Measurements from ENCODE around the gene NAA16.

NAA16 gene

DNA sequence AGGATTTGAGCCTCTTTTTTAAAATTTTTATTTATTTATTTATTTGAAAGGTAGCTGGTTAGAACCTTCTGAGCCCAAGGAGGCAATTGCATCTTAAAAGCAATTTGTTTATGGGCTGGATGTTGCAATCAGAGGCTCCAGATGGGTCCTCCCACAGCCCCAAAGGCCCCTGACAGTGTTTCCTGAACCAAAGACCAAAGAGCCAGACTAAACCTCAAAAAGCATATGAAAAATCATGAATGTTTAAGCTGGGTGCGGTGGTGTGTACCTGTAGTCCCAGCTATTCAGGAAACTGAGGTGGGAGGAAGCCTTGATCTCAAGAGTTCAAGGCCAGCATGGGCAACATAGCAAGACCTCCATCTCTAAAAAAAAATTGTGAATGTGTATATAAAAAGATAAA is 78.5 kb downstream of the NAA16 start:
- intact Hi-C loops (cut with micrococcal nuclease) = loop anchor here (10.0 kb wide), 1 partner anchor 265 kb away; no protein-coding TSS in a partner anchor
- Mint-ChIP-seq H3K4me1 (ENCODE audit: low read depth) (peaks cover 28% of the 10 kb centered on the region), H3K36me3 (ENCODE audit: low read depth) (no peaks in the 10 kb centered on the region), H3K27ac (no peak overlapping the region), H3K4me3 (no peak overlapping the region), H3K27me3 (no peaks in the 10 kb centered on the region), H3K9me3 (peaks cover 15% of the 10 kb centered on the region)

DNA sequence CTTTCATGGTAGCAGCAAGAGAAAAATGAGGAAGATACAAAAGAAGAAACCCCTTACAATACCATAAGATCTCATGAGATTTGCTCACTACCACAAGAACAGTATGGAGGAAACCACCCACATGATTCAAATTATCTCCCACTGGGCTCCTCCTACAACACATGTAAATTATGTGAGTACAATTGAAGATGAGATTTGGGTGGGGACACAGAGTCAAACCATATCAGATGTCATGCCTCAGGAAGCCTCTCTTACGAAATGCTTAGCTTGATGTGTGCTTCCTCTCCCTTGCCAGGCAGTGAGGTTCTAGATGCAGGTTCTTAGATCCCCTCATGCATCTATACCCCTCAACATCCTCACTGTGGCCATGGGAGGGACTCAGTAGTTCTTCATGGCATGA is 83.1 kb downstream of the NAA16 start:
- intact Hi-C loops (cut with micrococcal nuclease) = no loop called here
- Mint-ChIP-seq H3K9me3 (peaks cover 18% of the 10 kb centered on the region), H3K36me3 (ENCODE audit: low read depth) (no peaks in the 10 kb centered on the region), H3K4me1 (ENCODE audit: low read depth) (peaks cover 1% of the 10 kb centered on the region), H3K4me3 (no peak overlapping the region), H3K27me3 (no peaks in the 10 kb centered on the region), H3K27ac (no peak overlapping the region)

DNA sequence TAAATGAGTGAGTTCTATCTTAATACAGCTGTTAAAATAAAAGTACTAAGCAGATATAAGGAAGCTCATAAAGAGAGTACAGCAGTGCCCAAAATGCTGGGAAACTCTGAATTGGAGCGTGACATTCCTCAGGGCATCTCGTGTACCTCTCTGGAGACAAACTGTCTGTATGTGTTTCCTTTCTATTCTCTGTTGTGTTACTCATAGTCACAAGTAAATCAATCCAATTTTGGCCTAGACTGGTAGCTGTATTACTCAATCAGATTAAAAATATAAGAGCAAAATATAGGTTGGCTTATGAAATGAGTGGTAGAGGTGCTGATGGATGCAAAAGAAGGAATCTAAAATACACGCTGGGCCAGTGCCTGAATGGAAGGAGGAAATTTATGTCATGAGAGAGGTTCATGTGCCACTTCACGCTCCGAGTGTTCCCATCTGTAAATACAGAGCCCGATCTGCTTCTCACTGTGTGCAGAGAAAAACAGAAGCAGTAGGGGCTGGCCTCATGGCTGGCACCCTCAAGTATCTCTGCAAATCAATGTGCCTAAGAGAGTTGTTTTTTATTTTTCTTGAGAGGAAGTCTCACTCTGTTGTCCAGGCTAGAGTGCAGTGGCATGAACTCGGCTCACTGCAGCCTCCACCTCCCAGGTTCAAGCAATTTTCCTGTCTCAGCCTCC is 87.6 kb downstream of the NAA16 start:
- no peaks in the 10 kb centered on the region for H3K4me1 Mint-ChIP-seq (ENCODE audit: low read depth)
- H3K27ac Mint-ChIP-seq = no peak overlapping the region
- H3K27me3 Mint-ChIP-seq = no peaks in the 10 kb centered on the region
- no peak overlapping the region for H3K4me3 Mint-ChIP-seq
- H3K9me3 Mint-ChIP-seq = peaks cover 12% of the 10 kb centered on the region
- no peaks in the 10 kb centered on the region for H3K36me3 Mint-ChIP-seq (ENCODE audit: low read depth)
- intact Hi-C loops (cut with micrococcal nuclease) = no loop called here

DNA sequence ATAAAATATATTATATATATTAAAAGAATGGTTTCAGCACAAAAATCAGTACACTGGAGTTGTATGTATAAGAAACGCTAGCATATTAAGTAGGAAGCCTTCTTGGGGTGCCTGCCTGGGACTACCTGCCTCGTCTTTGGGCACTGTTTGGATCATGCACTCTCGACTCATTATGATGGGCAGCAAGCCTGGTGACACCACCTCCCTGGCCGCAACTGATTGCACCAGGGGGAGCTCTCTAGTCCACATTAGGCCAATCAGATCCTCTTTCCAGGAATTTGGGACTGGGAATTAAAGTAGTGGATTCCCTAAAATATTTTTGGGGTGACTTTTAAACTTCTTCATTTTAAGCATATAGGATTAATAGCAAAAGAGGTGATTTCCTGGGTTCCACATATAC is 90.3 kb downstream of the NAA16 start:
- intact Hi-C loops (cut with micrococcal nuclease) = no loop called here
- Mint-ChIP-seq H3K36me3 (ENCODE audit: low read depth) (no peaks in the 10 kb centered on the region), H3K4me3 (no peak overlapping the region)

DNA sequence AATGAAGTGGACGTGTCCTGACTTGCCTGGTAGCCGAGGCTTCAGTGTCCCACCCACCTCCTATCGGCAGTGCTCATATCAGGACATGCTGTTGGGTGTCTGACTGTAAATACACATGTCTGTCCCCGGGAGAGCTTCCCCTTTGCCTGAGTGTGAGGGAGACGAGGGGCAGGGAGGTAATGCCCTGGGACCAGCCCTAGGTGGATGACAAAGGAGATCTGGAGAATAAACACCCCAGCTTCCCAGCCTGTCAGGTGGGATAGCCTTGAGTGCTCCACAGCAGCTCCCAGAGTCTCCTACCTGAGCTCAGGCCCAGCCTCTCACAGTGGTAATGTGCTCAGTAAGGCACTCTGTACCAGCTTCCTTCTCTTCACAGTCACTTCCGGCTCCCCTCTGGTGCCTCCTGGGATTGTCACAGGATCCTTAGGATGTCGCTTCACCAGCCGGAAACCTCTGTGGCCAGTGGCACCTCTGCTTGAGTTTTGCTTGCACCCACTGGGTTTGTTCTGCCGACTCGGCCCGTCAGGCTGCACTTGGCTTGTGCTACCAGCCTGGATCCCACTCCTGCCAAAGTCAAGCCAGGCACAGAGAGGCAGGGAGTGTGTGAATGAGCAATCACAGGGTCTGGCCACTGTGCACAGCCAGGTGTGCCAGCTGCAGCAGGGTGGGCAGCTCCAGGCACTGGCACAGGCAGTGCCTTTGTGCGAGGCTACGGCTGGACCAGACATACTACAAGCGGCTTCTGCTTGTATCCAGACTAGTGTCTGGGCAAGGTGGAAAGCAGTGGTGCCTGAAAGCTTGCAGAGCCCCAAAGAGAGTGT is 91.8 kb downstream of the NAA16 start:
- Mint-ChIP-seq H3K27me3 (no peaks in the 10 kb centered on the region), H3K27ac (no peak overlapping the region), H3K4me1 (ENCODE audit: low read depth) (no peaks in the 10 kb centered on the region), H3K36me3 (ENCODE audit: low read depth) (no peaks in the 10 kb centered on the region), H3K9me3 (no peaks in the 10 kb centered on the region), H3K4me3 (no peak overlapping the region)
- intact Hi-C loops (cut with micrococcal nuclease) = no loop called here

More for the DNA sequence above, 90.3 kb downstream of the NAA16 start:
- H3K4me1 Mint-ChIP-seq (ENCODE audit: low read depth) = no peaks in the 10 kb centered on the region
- H3K9me3 Mint-ChIP-seq = no peaks in the 10 kb centered on the region
- no peak overlapping the region for H3K27ac Mint-ChIP-seq
- no peaks in the 10 kb centered on the region for H3K27me3 Mint-ChIP-seq

DNA sequence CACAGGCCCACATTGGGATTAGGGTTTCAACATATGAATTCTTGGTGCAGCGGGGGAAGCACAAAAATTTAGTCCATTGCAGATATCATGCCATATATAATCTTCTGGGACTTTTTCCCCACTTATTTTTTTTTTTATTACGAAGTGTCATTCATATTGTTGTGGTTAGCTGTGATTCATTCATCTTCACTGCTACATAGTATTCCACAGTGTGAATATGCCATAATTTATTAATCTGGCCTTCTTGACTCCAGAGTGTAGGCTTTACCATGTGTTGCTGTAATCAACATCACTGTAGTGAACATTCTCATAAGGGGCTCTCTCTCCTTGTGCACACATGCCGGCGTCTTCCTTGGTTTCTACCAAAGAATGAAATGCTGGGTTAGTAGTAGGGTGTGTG is 92.9 kb downstream of the NAA16 start:
- intact Hi-C loops (cut with micrococcal nuclease) = no loop called here
- Mint-ChIP-seq H3K27me3 (no peaks in the 10 kb centered on the region), H3K36me3 (ENCODE audit: low read depth) (no peaks in the 10 kb centered on the region), H3K4me3 (no peak overlapping the region), H3K4me1 (ENCODE audit: low read depth) (no peaks in the 10 kb centered on the region), H3K27ac (no peak overlapping the region), H3K9me3 (no peaks in the 10 kb centered on the region)

DNA sequence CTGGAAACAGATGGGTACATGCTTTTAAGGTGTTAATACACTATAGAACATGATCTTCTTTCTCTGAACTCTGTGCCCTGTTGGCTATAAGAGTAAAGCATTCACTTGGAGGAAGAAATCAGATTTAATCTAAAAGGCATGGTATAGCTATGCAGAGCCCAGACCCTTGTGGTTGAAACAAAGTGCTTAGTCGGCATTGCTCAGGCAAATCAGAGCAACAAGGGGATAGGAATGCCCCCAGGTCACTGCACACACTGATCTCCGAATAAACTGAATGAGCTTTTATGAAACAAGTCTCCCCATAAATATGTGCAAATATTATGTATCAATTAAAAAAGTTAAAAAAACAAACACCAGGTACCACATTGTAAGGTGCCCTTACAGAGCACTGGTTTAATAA is 94.3 kb downstream of the NAA16 start:
- H3K36me3 Mint-ChIP-seq (ENCODE audit: low read depth) = no peaks in the 10 kb centered on the region
- H3K27me3 Mint-ChIP-seq = no peaks in the 10 kb centered on the region
- no peaks in the 10 kb centered on the region for H3K4me1 Mint-ChIP-seq (ENCODE audit: low read depth)
- no peak overlapping the region for H3K4me3 Mint-ChIP-seq
- no peak overlapping the region for H3K27ac Mint-ChIP-seq
- H3K9me3 Mint-ChIP-seq = no peaks in the 10 kb centered on the region
- intact Hi-C loops (cut with micrococcal nuclease) = no loop called here

DNA sequence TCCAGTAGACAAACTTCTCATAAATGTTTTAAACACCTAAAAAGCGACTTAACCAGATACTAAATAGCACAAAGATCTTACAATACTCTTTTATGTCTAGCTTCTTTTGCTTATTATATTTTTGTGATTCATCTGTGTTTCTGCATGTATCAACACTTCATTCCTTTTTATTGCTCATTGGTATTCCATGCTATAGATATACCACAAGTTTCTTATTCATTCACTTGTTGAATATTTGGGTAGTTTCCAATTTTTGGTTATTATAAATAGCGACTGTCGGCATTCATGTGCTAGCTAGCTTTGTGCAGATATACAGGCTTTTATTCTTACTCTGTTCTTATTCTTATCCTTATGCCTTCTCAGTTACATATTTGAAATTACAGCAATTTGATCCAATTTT is 96.3 kb downstream of the NAA16 start:
- H3K9me3 Mint-ChIP-seq = no peaks in the 10 kb centered on the region
- H3K27me3 Mint-ChIP-seq = no peaks in the 10 kb centered on the region
- no peaks in the 10 kb centered on the region for H3K36me3 Mint-ChIP-seq (ENCODE audit: low read depth)
- H3K27ac Mint-ChIP-seq = no peak overlapping the region
- no peak overlapping the region for H3K4me3 Mint-ChIP-seq
- no peaks in the 10 kb centered on the region for H3K4me1 Mint-ChIP-seq (ENCODE audit: low read depth)
- intact Hi-C loops (cut with micrococcal nuclease) = no loop called here

DNA sequence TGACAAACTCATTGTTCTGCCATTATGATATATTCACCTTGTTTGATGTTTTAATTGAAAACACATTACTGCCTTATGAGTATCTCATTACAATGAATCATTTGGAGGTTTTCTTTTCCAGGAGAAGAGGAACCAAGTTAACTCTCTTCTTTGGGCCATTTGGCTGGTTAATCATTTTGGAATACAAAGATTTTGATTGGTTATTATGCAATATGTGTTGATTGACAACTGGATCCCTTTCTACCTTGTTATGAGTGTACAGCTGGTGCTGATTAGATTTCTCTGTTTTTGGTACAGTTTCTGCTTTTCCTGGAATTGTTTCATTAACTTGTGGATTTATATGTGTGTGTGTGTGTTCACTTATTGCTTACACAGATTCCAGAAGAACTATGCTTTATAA is 97.1 kb downstream of the NAA16 start:
- Mint-ChIP-seq H3K4me1 (ENCODE audit: low read depth) (no peaks in the 10 kb centered on the region), H3K4me3 (no peak overlapping the region), H3K9me3 (no peaks in the 10 kb centered on the region), H3K36me3 (ENCODE audit: low read depth) (no peaks in the 10 kb centered on the region), H3K27me3 (no peaks in the 10 kb centered on the region), H3K27ac (no peak overlapping the region)
- intact Hi-C loops (cut with micrococcal nuclease) = no loop called here

DNA sequence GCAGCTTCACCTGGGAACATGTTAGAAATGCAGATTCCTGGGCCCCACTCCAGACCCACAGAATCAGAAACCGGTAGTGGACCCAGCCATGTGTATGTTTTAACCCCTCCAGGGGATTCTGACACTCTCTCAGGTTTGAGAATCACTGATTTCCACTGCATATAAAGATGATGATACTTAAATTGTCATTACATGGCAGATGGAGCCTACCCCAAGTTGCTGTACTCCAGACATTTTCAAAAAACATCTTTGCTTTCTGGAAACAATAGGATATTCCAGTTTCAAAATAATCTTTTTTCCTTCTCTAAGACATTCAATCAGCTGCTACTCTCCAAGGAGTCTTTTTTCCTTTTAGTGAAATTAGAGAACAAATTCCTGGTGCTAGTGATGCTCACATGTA is 97.7 kb downstream of the NAA16 start:
- Mint-ChIP-seq H3K36me3 (ENCODE audit: low read depth) (no peaks in the 10 kb centered on the region), H3K9me3 (no peaks in the 10 kb centered on the region), H3K27me3 (no peaks in the 10 kb centered on the region), H3K27ac (no peak overlapping the region), H3K4me1 (ENCODE audit: low read depth) (no peaks in the 10 kb centered on the region), H3K4me3 (no peak overlapping the region)
- intact Hi-C loops (cut with micrococcal nuclease) = no loop called here

DNA sequence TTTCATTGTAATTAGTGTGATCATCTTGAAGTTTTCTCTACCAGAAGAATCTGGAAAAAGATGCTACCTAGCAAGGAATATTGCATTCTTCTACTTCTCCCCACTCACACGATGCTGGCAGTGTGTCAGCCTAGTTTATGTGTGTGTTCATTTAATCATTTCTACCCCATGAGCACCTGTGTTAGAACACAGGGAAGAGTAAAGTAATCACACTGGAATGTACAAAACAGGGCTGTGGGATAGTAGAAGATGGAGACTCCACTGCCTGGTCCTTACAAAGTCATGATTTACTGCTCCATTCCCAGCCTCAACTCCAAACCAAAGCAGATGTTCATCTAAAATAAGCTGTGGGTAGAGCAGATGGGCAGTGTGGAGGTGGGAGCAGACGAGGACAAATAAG is 98.5 kb downstream of the NAA16 start:
- Mint-ChIP-seq H3K9me3 (no peaks in the 10 kb centered on the region), H3K27ac (no peak overlapping the region), H3K4me3 (no peak overlapping the region), H3K4me1 (ENCODE audit: low read depth) (no peaks in the 10 kb centered on the region), H3K27me3 (no peaks in the 10 kb centered on the region), H3K36me3 (ENCODE audit: low read depth) (no peaks in the 10 kb centered on the region)
- intact Hi-C loops (cut with micrococcal nuclease) = loop anchor here (2.0 kb wide), 1 partner anchor 243 kb away; no protein-coding TSS in a partner anchor

DNA sequence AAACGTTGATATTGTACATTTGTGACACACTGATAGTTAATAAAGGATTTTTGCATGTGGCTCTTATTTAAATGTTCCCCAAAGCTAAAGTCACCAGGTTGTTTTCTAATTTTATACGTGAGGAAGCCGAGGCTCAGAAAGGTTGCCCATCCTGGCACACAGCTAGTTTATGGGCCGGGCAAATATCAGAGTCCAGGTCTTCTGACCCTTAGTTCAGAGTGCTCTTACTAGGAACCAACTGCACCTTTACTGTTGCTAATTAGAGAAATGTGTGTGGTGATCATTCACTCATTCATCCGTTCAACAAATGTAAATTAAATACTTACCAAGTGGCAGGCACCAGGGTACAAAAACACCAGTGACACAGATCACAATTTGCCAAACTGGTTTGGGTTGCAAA is 100.0 kb downstream of the NAA16 start:
- Mint-ChIP-seq H3K4me3 (no peak overlapping the region), H3K4me1 (ENCODE audit: low read depth) (no peaks in the 10 kb centered on the region), H3K27me3 (no peaks in the 10 kb centered on the region), H3K9me3 (no peaks in the 10 kb centered on the region), H3K36me3 (ENCODE audit: low read depth) (no peaks in the 10 kb centered on the region), H3K27ac (no peak overlapping the region)
- intact Hi-C loops (cut with micrococcal nuclease) = loop anchor here (2.0 kb wide), 1 partner anchor 242 kb away; no protein-coding TSS in a partner anchor

DNA sequence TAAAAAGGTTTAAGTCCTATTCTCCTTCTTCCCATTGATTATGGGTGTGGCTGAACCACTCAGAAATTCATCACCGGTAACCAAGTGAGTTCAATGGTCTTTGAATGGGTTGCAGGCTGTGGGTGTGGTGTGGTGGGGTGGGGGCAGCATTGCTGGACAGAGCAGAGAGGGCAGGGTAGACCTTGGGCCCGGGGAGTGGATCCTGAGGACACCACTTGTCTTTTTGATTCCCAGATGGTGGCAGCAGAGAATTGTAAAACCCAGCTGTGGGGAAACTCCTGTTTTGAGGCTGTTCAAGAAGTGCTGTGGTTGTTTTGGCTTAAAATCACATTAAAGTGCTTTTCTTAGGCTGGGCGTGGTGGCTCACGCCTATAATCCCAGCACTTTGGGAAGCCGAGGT is 100.5 kb downstream of the NAA16 start:
- intact Hi-C loops (cut with micrococcal nuclease) = loop anchor here (2.0 kb wide), 1 partner anchor 241 kb away; no protein-coding TSS in a partner anchor

DNA sequence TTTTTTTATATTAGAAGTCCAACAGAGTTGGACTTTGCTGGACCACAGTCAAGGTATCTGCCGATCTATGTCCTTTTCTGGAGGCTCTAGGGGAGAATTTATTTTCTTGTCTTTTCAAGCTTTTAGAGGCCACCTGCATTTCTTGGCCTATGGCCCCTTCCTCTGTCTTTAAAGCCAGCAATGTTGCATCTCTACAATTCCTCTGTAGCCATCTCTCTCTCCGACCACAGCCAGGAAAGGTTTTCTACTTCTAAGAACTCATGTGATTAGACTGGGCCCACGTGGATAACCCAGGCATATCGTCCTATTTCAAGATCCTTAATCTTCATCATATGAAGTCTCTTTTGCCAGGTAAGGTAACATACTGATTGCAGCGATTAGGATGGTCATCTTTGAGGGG is 102.8 kb downstream of the NAA16 start:
- Mint-ChIP-seq H3K27ac (no peak overlapping the region), H3K36me3 (ENCODE audit: low read depth) (no peaks in the 10 kb centered on the region), H3K4me1 (ENCODE audit: low read depth) (no peaks in the 10 kb centered on the region), H3K9me3 (no peaks in the 10 kb centered on the region), H3K27me3 (no peaks in the 10 kb centered on the region), H3K4me3 (no peak overlapping the region)
- intact Hi-C loops (cut with micrococcal nuclease) = no loop called here

More for the DNA sequence above, 100.5 kb downstream of the NAA16 start:
- Mint-ChIP-seq H3K27ac (no peak overlapping the region), H3K4me1 (ENCODE audit: low read depth) (no peaks in the 10 kb centered on the region), H3K4me3 (no peak overlapping the region), H3K9me3 (no peaks in the 10 kb centered on the region), H3K27me3 (no peaks in the 10 kb centered on the region), H3K36me3 (ENCODE audit: low read depth) (no peaks in the 10 kb centered on the region)

Measured in dendritic cell treated with granulocyte-macrophage colony-stimulating factor and Interleukin-4, amounts not matched to agents 40 ng/mL and 50 ng/mL, for 4 days (primary cell).